DOHH2 (cell line): ENCODE measurements around the gene PATJ.
"Not testable (repeated sequence)": the region's sequence is repeated elsewhere in the genome, so short reads cannot be mapped to it uniquely, and the experiment has no call there.

Source experiments
- H3F3A ChIP-seq: fragments of 200-600 bp; sonication (generic), shearing (Covaris generic); 2 replicates; pipeline ENCODE4 v1.6.0; 2016; ENCODE audit warnings: antibody characterized with exemption, mild to moderate bottlenecking; ENCODE audit not compliant: control insufficient read depth, insufficient read depth
- H3K27ac ChIP-seq: fragments of 200-600 bp; sonication (generic); 2 replicates; pipeline ENCODE4 v1.5.1; 2014; ENCODE audit warnings: low read depth, mild to moderate bottlenecking, low read length, moderate library complexity
- H3K27me3 ChIP-seq: fragments of 200-600 bp; sonication (generic); 2 replicates; pipeline ENCODE4 v1.6.1; 2014; ENCODE audit warnings: mild to moderate bottlenecking, low read length, mixed read lengths; ENCODE audit not compliant: control insufficient read depth
- H3K36me3 ChIP-seq: fragments of 200-600 bp; sonication (generic); 2 replicates; pipeline ENCODE4 v1.6.1; 2014; ENCODE audit warnings: mild to moderate bottlenecking, low read length, moderate library complexity, mixed read lengths; ENCODE audit not compliant: control insufficient read depth
- H3K4me1 ChIP-seq: fragments of 200-600 bp; sonication (generic); 2 replicates; pipeline ENCODE4 v1.6.1; 2014; ENCODE audit warnings: mild to moderate bottlenecking, low read length, mixed read lengths; ENCODE audit not compliant: control insufficient read depth
- H3K4me2 ChIP-seq: fragments of 200-600 bp; sonication (generic); 2 replicates; pipeline ENCODE4 v1.6.0; 2014; ENCODE audit warnings: mild to moderate bottlenecking, low read length, moderate library complexity
- H3K4me3 ChIP-seq: fragments of 200-600 bp; sonication (generic); 2 replicates; pipeline ENCODE4 v1.5.1; 2014; ENCODE audit warnings: mild to moderate bottlenecking, low read length, mixed read lengths
- H3K79me2 ChIP-seq: fragments of 200-600 bp; sonication (generic); 2 replicates; pipeline ENCODE4 v1.6.1; 2014; ENCODE audit warnings: mild to moderate bottlenecking, low read length, mixed read lengths; ENCODE audit not compliant: control insufficient read depth
- H3K9me2 ChIP-seq: fragments of 200-600 bp; sonication (generic); replicated peaks from 2 replicates; pipeline ENCODE4 v1.6.1; 2014; ENCODE audit warnings: mild to moderate bottlenecking, low read length, mixed read lengths; ENCODE audit not compliant: control insufficient read depth
- H3K9me3 ChIP-seq: fragments of 200-600 bp; sonication (generic); 2 replicates; pipeline ENCODE4 v1.6.1; 2014; ENCODE audit warnings: antibody characterized with exemption, low read length, mixed read lengths; ENCODE audit not compliant: control insufficient read depth, insufficient read depth
- H4K20me1 ChIP-seq: fragments of 200-600 bp; sonication (generic); 2 replicates; pipeline ENCODE4 v1.6.0; 2014; ENCODE audit warnings: low read depth, mild to moderate bottlenecking, antibody characterized with exemption, low read length, moderate library complexity; ENCODE audit not compliant: control insufficient read depth, insufficient read depth
- CTCF ChIP-seq: fragments of 200-600 bp; sonication (generic); IDR thresholded peaks from one replicate; pipeline ENCODE4 v1.5.1; 2014; ENCODE audit warnings: antibody characterized with exemption, mild to moderate bottlenecking, low read depth, low read length; ENCODE audit not compliant: poor library complexity, severe bottlenecking
- EZH2phosphoT487 ChIP-seq: fragments of 200-600 bp; sonication (generic); IDR thresholded peaks from 2 replicates; pipeline ENCODE4 v1.6.1; 2017; ENCODE audit warnings: borderline replicate concordance, mild to moderate bottlenecking, antibody characterized with exemption, low read length, moderate library complexity, mixed read lengths

PATJ gene

GRCh38 chr1:61819421-61819820, 77.1 kb downstream of the PATJ start:
- no peaks in the 10 kb centered on the region for H4K20me1 ChIP-seq
- no peaks in the 10 kb centered on the region for H3K4me1 ChIP-seq
- no peaks in the 10 kb centered on the region for H3K79me2 ChIP-seq
- H3K4me3 ChIP-seq: no peak overlapping the region
- H3K27ac ChIP-seq: no peak overlapping the region
- no peaks in the 10 kb centered on the region for H3K9me2 ChIP-seq
- H3K27me3 ChIP-seq: no peaks in the 10 kb centered on the region
- TF ChIP-seq EZH2phosphoT487 (no peak), CTCF (no peak)
- H3F3A ChIP-seq: no peaks in the 10 kb centered on the region
- no peaks in the 10 kb centered on the region for H3K36me3 ChIP-seq
- no peak overlapping the region for H3K4me2 ChIP-seq
- H3K9me3 ChIP-seq: no peaks in the 10 kb centered on the region

- Histone ChIP-seq H3K27ac (no peak overlapping the region), H3K9me3 (no peaks in the 10 kb centered on the region), H3K27me3 (no peaks in the 10 kb centered on the region), H3K79me2 (no peaks in the 10 kb centered on the region), H3K36me3 (no peaks in the 10 kb centered on the region), H4K20me1 (no peaks in the 10 kb centered on the region), H3K9me2 (no peaks in the 10 kb centered on the region), H3K4me1 (no peaks in the 10 kb centered on the region), H3K4me3 (no peak overlapping the region), H3K4me2 (no peak overlapping the region), H3F3A (no peaks in the 10 kb centered on the region)
- no peak for TF ChIP-seq EZH2phosphoT487
- TF ChIP-seq CTCF: no peak
Measured at GRCh38 chr1:61825393-61825792, 83.1 kb downstream of the PATJ start.

- Histone ChIP-seq H3K4me3 (no peak overlapping the region), H3K9me3 (no peaks in the 10 kb centered on the region), H4K20me1 (no peaks in the 10 kb centered on the region), H3K79me2 (no peaks in the 10 kb centered on the region), H3K27me3 (no peaks in the 10 kb centered on the region), H3K27ac (no peak overlapping the region), H3K9me2 (no peaks in the 10 kb centered on the region), H3K4me1 (no peaks in the 10 kb centered on the region), H3K4me2 (no peak overlapping the region), H3K36me3 (no peaks in the 10 kb centered on the region), H3F3A (no peaks in the 10 kb centered on the region)
- TF ChIP-seq CTCF (no peak), EZH2phosphoT487 (no peak)
Measured at GRCh38 chr1:61828805-61829204, 86.5 kb downstream of the PATJ start.

- Histone ChIP-seq H3K9me3 (no peaks in the 10 kb centered on the region), H4K20me1 (no peaks in the 10 kb centered on the region), H3K27me3 (no peaks in the 10 kb centered on the region), H3F3A (no peaks in the 10 kb centered on the region), H3K36me3 (no peaks in the 10 kb centered on the region), H3K27ac (no peak overlapping the region), H3K9me2 (no peaks in the 10 kb centered on the region), H3K4me2 (no peak overlapping the region), H3K4me3 (no peak overlapping the region), H3K4me1 (no peaks in the 10 kb centered on the region), H3K79me2 (no peaks in the 10 kb centered on the region)
- TF ChIP-seq EZH2phosphoT487: no peak
Measured at GRCh38 chr1:61836649-61837048, 94.4 kb downstream of the PATJ start.

- H3K4me1 ChIP-seq, H3F3A ChIP-seq, H3K4me3 ChIP-seq, H3K27ac ChIP-seq, H3K4me2 ChIP-seq, H3K36me3 ChIP-seq, H3K79me2 ChIP-seq, H3K9me2 ChIP-seq, H4K20me1 ChIP-seq, H3K9me3 ChIP-seq, H3K27me3 ChIP-seq: not testable (repeated sequence)
Measured at GRCh38 chr1:61837607-61838006, 95.3 kb downstream of the PATJ start.
